Ascending aorta (tissue), 2 donors: ENCODE results near the gene ATXN1. TPM values are rescaled to one million over a fixed set of nuclear protein-coding genes. Genes with fewer than 3 reads are reported as not detected.
A peak's percentile ranks its signal among the peaks of the same experiment; 100 is the strongest.

Experiments used
- DNase-seq, 2 donors: peaks; one replicate each; pipeline ENCODE4 v3.0.0-alpha.2; 2019; ENCODE audit warnings: low spot score in 2 of 2
- H3K27ac ChIP-seq, 2 donors: fragments of 200-600 bp; sonication (generic); one replicate each; pipeline ENCODE4 v1.5.1; 2016 to 2017; ENCODE audit warnings: mild to moderate bottlenecking in 1 of 2
- H3K27me3 ChIP-seq: fragments of 200-600 bp; sonication (generic); one replicate; pipeline ENCODE4 v1.5.1; 2017
- H3K36me3 ChIP-seq, 2 donors: fragments of 200-600 bp; sonication (generic); one replicate each; pipeline ENCODE4 v1.5.1; 2016
- H3K4me1 ChIP-seq, 2 donors: fragments of 200-600 bp; sonication (generic); one replicate each; pipeline ENCODE4 v1.5.1; 2016 to 2017; ENCODE audit warnings: mild to moderate bottlenecking in 1 of 2
- H3K4me3 ChIP-seq, 2 donors: fragments of 200-600 bp; sonication (generic); one replicate each; pipeline ENCODE4 v1.5.1; 2016 to 2017; ENCODE audit warnings: mild to moderate bottlenecking in 1 of 2
- H3K9me3 ChIP-seq, 2 donors: fragments of 200-600 bp; sonication (generic); one replicate each; pipeline ENCODE4 v1.5.1; 2016
- CTCF ChIP-seq, 3 experiments: fragments of 200-600 bp in 2 of 3; fragments of 450-650 bp in 1 of 3; sonication (generic) in 2 of 3; IDR thresholded peaks; one replicate each; pipeline ENCODE4 v1.5.1; 2016 to 2019; ENCODE audit warnings: antibody characterized with exemption in 3 of 3, mild to moderate bottlenecking in 1 of 3, moderate library complexity in 1 of 3
- intact Hi-C: fragments of 100-400 bp; cut with DNase I; formaldehyde crosslinking; loops from one replicate; pipeline ENCODE4 v1.15.1; 2023
- total RNA-seq: library from RNA; depleted of rRNA; stranded (reverse); fragments of >200 nt; gene quantifications from one replicate; pipeline ENCODE4 v1.1.0, GENCODE V29; 2016

ATXN1 gene
- total RNA-seq, 1 donor from 2014 or later = 68.3 TPM

DNA sequence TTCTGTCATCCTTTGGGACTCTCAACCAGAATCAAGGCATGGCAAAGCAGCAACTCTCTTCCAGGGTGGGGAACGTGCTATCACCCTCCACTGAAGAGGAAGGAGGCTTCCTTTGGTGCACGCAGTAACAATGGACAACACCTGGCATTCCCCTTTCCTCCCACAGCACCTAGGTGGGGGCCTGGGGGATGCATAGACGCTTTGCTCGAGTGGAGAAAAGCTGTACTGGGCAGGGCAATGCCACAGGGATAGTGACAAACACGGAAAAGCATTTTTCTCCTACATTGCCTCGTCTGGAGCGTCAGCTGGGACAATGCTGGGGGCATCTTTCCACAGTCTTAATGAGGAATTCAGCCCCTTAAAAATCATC lies 439.9 kb downstream of the ATXN1 start:
- Histone ChIP-seq H3K4me1 (peaks cover 11 to 63% of the 10 kb centered on the region in 2 donors), H3K9me3 (no peaks in the 10 kb centered on the region), H3K27ac (peak overlapping the region; percentile 96), H3K36me3 (peaks cover 3 to 5% of the 10 kb centered on the region in 2 donors), H3K27me3 (no peaks in the 10 kb centered on the region), H3K4me3 (no peak overlapping the region)
- no peak for TF ChIP-seq CTCF (IDR thresholded peaks at IDR 0.05)
- DNase-seq = no peak
- intact Hi-C loops = loop anchor here (2.0 to 5.0 kb wide), 3 partner anchors 83 to 441 kb away; partner anchors contain the start of genes ATXN1 and GMPR

GRCh38 chr6:16320533-16321340 lies 440.5 kb downstream of the ATXN1 start:
- Histone ChIP-seq H3K4me1 (peaks cover 11 to 63% of the 10 kb centered on the region in 2 donors), H3K27ac (peak overlapping the region; percentile 96), H3K9me3 (no peaks in the 10 kb centered on the region), H3K27me3 (no peaks in the 10 kb centered on the region), H3K4me3 (peak overlapping the region; percentile 42 to 56), H3K36me3 (no peaks in the 10 kb centered on the region)
- TF ChIP-seq CTCF (IDR thresholded peaks at IDR 0.05) = no peak
- DNase-seq = peak; percentile 28 to 87
- intact Hi-C loops = loop anchor here (2.0 to 5.0 kb wide), 3 partner anchors 82 to 442 kb away; partner anchors contain the start of genes ATXN1 and GMPR

DNA sequence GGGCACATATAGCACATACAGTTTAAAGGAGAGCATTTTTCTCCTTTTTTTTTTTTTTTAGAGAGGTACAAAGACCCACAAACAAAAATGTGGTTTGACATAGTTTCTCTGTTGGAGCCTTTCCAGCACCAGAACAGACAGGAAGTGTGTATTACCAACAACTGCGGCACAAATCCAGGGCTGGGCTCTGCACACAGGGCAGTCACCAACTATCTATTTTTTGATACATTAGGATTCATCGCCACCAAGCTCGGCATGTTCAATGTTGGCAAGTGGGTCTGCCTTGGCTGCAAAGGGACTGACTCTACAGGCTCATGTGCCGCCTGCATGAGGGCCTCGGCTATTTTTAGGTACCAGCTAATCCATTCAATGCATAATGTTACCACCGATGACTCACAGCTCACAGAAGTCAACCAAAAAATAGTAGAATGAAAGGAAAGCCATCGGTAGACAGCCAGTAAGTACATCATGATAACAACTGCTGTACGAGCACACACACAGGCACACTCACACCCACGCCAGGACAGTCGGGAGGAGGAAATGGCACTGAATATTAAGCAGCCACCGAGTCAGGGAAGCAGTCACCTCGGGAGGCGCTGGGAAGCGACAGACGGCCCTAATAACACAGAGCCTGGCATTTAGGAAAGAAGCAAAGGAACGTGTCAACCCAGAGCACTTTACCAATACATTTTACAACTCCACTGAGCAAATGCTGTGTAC lies 441.3 kb downstream of the ATXN1 start:
- no peak for TF ChIP-seq CTCF (IDR thresholded peaks at IDR 0.05)
- intact Hi-C loops = loop anchor here (2.0 to 5.0 kb wide), 5 partner anchors 81 to 1073 kb away; partner anchors contain the start of genes ATXN1, GMPR, JARID2 and MYLIP
- Histone ChIP-seq H3K27me3 (no peaks in the 10 kb centered on the region), H3K4me1 (peaks cover 11 to 63% of the 10 kb centered on the region in 2 donors), H3K4me3 (peak overlapping the region; percentile 42 to 56), H3K36me3 (no peaks in the 10 kb centered on the region), H3K9me3 (no peaks in the 10 kb centered on the region), H3K27ac (peak overlapping the region; percentile 96)
- DNase-seq = peak; percentile 88 to 94

DNA sequence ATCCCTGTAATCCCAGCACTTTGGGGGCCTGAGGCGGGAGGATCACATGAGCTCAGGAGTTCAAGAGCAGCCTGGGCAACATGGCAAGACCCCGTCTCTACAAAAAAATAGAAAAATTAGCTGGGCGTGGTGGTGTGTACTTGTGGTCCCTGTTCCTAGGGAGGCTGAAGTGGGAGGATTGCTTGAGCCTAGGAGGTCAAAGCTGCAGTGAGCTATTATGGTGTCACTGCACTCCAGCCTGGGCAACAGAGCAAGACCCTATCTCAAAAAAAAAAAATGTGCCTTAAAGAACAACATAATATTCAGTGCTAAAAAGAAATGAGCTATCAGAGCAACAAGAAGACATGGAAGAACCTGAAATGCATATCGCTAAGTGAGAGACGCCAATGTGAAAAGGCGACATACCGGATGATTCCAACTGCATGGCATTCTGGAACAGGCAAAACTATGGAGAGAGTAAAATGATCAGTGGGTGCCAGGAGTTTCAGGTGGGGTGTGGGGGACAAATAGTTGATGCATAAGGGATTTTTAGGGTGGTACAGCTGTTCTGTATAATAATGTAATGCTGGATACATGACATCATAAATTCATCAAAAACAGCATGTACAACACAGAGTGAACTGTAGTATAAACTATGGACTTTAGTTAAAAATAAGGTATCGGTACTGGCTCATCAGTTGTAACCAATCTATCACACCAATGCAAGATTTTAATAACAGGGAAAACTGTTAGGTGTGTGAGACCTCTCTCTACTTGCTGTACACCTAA lies 442.1 kb downstream of the ATXN1 start:
- intact Hi-C loops = loop anchor here (5.0 kb wide), 2 partner anchors 192 to 1072 kb away; partner anchors contain the start of genes JARID2 and MYLIP
- Histone ChIP-seq H3K27ac (peak overlapping the region; percentile 96), H3K36me3 (no peaks in the 10 kb centered on the region), H3K4me3 (no peak overlapping the region), H3K27me3 (no peaks in the 10 kb centered on the region), H3K9me3 (no peaks in the 10 kb centered on the region), H3K4me1 (peaks cover 11 to 63% of the 10 kb centered on the region in 2 donors)
- DNase-seq = peak in 1 of 2 donors; percentile 41
- no peak for TF ChIP-seq CTCF (IDR thresholded peaks at IDR 0.05)

- intact Hi-C loops = loop anchor here (5.0 kb wide), 2 partner anchors 191 to 1071 kb away; partner anchors contain the start of genes JARID2 and MYLIP
- H3K27me3 ChIP-seq = no peaks in the 10 kb centered on the region
- peaks cover 11 to 63% of the 10 kb centered on the region in 2 donors for H3K4me1 ChIP-seq
- DNase-seq = peak; percentile 23 to 89
- no peak for TF ChIP-seq CTCF (IDR thresholded peaks at IDR 0.05)
- no peak overlapping the region for H3K4me3 ChIP-seq
- H3K27ac ChIP-seq = peak overlapping the region; percentile 96
- H3K9me3 ChIP-seq = no peaks in the 10 kb centered on the region
- H3K36me3 ChIP-seq = no peaks in the 10 kb centered on the region
Observed at GRCh38 chr6:16318538-16318937, 442.7 kb downstream of the ATXN1 start.
